ENCODE data around the gene FNBP1. TPM values are rescaled to one million over a fixed set of nuclear protein-coding genes. Genes with fewer than 3 reads are reported as not detected.
A peak's percentile ranks its signal among the peaks of the same experiment; 100 is the strongest.
"Not testable (repeated sequence)": the region's sequence is repeated elsewhere in the genome, so short reads cannot be mapped to it uniquely, and the experiment has no call there.

The FNBP1 gene
- total and polyA plus RNA-seq, 7 donors = 12.5 to 172 (median 92.8) TPM

DNA sequence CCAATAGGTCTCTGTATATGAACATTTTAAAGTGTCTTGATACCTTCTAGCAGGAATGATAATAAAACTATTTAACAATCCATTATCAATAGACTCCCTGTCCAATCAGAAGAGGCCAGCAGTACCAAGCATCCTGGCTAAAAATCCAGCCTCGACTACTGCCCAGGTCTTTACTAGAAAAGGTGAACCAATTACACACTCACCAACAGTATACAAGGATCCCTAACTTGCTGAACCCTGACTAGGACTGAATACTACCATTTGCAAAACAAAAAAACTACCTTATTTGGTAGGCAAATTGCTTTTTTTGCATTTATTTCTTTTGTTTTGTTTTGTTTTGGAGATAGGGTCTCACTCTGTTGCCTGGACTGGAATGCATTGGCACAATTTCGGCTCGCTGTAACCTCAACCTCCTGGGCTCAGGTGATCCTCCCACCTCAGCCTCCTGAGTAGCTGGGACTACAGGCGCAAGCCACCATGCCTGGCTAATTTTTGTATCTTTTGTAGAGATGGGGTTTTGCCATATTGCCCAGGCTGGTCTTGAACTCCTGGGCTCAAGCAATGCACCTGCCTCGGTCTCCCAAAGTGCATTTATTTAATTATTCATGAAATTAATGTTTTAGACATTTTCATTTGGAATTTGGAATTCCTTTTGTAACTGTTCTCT is 27.5 kb downstream of the FNBP1 start:
- Histone ChIP-seq H3K4me1 (peaks cover 0 to 60% (median 48%) of the 10 kb centered on the region in 4 donors), H3K36me3 (no peaks in the 10 kb centered on the region), H3K27me3 (no peaks in the 10 kb centered on the region), H3K27ac (peak overlapping the region; percentile 55 to 99 (median 92)), H3K4me3 (no peak overlapping the region), H3K9me3 (peaks cover 0 to 4% (median 0%) of the 10 kb centered on the region in 4 donors)
- TF ChIP-seq CTCF (IDR thresholded peaks at IDR 0.05) (no peak), POLR2A (IDR thresholded peaks at IDR 0.05) (no peak), EP300 (IDR thresholded peaks at IDR 0.05) (no peak), POLR2AphosphoS5 (IDR thresholded peaks at IDR 0.05) (no peak)
- 94 to 98% methylated on average over 5 of the region's 5 CpGs for WGBS, 2 donors
- DNase-seq = no peak
- intact Hi-C loops (cut with DNase I) = no loop called here

DNA sequence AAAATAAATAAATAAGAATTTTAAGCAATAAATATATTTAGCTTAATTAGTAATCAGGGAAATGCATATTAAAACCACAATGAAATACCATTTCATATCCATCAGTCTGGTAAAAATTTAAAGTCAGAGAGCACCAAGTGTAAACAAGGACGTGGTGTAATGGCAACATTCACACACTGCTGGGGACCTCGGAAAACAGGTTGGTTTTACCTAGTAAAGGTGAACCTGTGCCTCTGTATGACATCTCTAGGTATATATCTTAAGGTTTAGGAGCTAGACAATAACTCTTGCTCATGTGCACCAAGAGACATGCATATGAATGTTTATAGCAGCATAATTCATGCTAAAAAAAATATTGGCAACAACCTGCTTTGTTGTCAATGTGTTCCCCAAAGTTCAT is 29.7 kb downstream of the FNBP1 start:
- WGBS, 2 donors = 71 to 78% methylated on average over 2 of the region's 2 CpGs
- intact Hi-C loops (cut with DNase I) = no loop called here
- H3K27ac ChIP-seq = peak overlapping the region; percentile 1 to 99 (median 92)

DNA sequence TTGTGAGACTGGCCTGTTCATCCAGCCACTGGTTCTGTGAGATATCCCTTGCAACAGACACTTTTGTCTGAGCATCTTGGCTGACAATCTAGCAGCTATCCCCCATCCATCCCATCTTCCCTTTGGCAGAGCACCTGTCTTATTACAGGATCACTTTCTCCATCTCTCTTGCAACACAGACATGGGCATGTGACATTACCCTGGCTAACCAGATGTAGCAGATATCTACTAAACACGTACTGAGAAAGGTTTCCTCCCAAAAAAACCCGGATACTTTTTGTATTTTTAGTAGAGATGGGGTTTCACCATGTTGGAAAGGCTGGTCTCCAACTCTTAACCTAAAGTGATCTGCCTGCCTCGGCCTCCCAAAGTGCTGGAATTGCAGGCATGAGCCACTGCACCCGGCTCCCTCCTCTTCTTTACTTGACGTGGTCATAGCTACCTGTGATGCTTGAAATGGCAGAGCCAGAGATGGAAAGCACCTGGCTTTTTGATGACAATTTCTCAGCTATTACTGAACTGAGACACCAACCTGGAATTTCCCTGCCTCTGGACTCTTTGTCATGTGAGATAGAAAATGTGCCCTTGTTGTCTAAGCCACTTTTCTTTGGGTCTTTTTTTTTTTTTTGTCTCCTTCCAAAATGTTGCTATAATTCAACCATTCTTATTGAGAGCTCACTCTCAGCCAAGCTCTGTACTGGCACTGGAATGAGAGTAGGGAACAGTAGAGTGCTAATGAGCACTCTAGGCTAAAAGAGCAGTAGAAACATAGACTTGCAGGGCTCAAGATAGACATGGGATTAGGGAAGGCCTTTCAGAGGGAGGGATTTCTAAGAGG is 32.6 kb downstream of the FNBP1 start:
- Histone ChIP-seq H3K9me3 (peaks cover 0 to 4% (median 0%) of the 10 kb centered on the region in 4 donors), H3K27me3 (no peaks in the 10 kb centered on the region), H3K36me3 (no peaks in the 10 kb centered on the region), H3K4me1 (peaks cover 0 to 60% (median 44%) of the 10 kb centered on the region in 4 donors), H3K4me3 (no peak overlapping the region), H3K27ac (peak overlapping the region; percentile 26 to 67 (median 56))
- WGBS, 2 donors = 72 to 92% methylated on average over 5 of the region's 5 CpGs
- TF ChIP-seq EP300 (IDR thresholded peaks at IDR 0.05) (no peak), POLR2AphosphoS5 (IDR thresholded peaks at IDR 0.05) (no peak), POLR2A (IDR thresholded peaks at IDR 0.05) (no peak)
- intact Hi-C loops (cut with DNase I) = no loop called here
- DNase-seq = no peak

More for the DNA sequence above, 29.7 kb downstream of the FNBP1 start:
- no peak for DNase-seq
- Histone ChIP-seq H3K4me3 (no peak overlapping the region), H3K36me3 (no peaks in the 10 kb centered on the region), H3K4me1 (peaks cover 0 to 61% (median 49%) of the 10 kb centered on the region in 4 donors), H3K27me3 (no peaks in the 10 kb centered on the region), H3K9me3 (peaks cover 0 to 4% (median 0%) of the 10 kb centered on the region in 4 donors)
- TF ChIP-seq CTCF (IDR thresholded peaks at IDR 0.05) (no peak), POLR2A (IDR thresholded peaks at IDR 0.05) (no peak), POLR2AphosphoS5 (IDR thresholded peaks at IDR 0.05) (no peak), EP300 (IDR thresholded peaks at IDR 0.05) (no peak)

DNA sequence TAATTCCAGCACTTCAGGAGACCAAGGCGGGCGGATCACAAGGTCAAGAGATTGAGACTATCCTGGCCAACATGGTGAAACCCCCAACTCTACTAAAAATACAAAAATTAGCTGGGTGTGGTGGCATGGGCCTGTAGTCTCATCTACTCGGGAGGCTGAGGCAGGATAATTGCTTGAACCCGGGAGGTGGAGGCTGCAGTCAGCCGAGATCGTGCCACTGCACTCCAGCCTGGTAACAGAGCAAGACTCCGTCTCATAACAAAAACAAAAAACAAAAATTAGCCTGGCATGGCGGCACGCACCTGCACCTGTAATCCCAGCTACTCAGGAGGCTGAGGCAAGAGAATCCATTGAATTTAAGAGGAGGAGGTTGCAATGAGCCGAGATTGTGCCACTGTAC is 33.4 kb downstream of the FNBP1 start:
- H3K36me3 ChIP-seq; intact Hi-C loops (cut with DNase I); H3K9me3 ChIP-seq; H3K27me3 ChIP-seq; DNase-seq; H3K4me3 ChIP-seq: not testable (repeated sequence)
- peaks cover 0 to 60% (median 41%) of the 10 kb centered on the region in 4 donors for H3K4me1 ChIP-seq
- peak overlapping the region in 3 of 4 donors; percentile 50 to 74 (median 61) for H3K27ac ChIP-seq
- 93 to 94% methylated on average over 10 of the region's 10 CpGs for WGBS, 2 donors

DNA sequence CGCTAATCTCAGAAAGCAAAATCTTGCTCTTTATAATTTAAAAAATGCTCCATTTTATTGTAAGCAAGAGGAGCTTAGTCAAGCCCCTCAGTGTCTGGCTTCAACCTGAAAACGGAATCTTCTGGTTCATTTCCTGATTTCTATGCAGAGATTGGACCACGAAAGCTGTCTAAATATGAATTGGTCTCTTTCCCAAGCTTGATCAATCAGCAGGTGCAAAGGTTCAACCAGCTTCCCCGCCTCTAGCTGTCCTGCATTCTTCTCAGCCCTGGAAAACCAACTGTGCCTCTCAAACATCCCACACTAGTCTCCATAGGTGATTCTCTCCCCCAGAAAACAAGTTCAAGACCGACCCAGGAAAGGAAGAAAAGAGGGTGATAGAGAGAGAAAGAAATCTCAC is 34.5 kb downstream of the FNBP1 start:
- no peak for DNase-seq
- H3K4me1 ChIP-seq = peaks cover 0 to 50% (median 34%) of the 10 kb centered on the region in 4 donors
- H3K4me3 ChIP-seq = no peak overlapping the region
- intact Hi-C loops (cut with DNase I) = no loop called here
- 43 to 56% methylated on average over 5 of the region's 5 CpGs for WGBS, 2 donors
- H3K9me3 ChIP-seq = peaks cover 0 to 4% (median 0%) of the 10 kb centered on the region in 4 donors
- peak overlapping the region in 3 of 4 donors; percentile 61 to 74 (median 63) for H3K27ac ChIP-seq
- H3K36me3 ChIP-seq = no peaks in the 10 kb centered on the region
- no peaks in the 10 kb centered on the region for H3K27me3 ChIP-seq
- TF ChIP-seq CTCF (IDR thresholded peaks at IDR 0.05) = no peak
- no peak for TF ChIP-seq EP300 (IDR thresholded peaks at IDR 0.05)
- no peak for TF ChIP-seq POLR2A (IDR thresholded peaks at IDR 0.05)
- no peak for TF ChIP-seq POLR2AphosphoS5 (IDR thresholded peaks at IDR 0.05)

GRCh38 chr9:130006952-130007351 is 36.0 kb downstream of the FNBP1 start:
- H3K4me3 ChIP-seq = not testable (repeated sequence)

More at GRCh38 chr9:130006952-130007351, 36.0 kb downstream of the FNBP1 start:
- Histone ChIP-seq H3K4me1 (peaks cover 0 to 42% (median 31%) of the 10 kb centered on the region in 4 donors), H3K27ac (peak overlapping the region; percentile 57 to 74 (median 62))
- 95% methylated on average over 6 of the region's 6 CpGs for WGBS, 2 donors
- H3K9me3 ChIP-seq; H3K27me3 ChIP-seq; H3K36me3 ChIP-seq; DNase-seq; intact Hi-C loops (cut with DNase I): not testable (repeated sequence)

Data from sigmoid colon (tissue), 7 donors.